ENCODE measurements around the gene SLC9A8.

DNA sequence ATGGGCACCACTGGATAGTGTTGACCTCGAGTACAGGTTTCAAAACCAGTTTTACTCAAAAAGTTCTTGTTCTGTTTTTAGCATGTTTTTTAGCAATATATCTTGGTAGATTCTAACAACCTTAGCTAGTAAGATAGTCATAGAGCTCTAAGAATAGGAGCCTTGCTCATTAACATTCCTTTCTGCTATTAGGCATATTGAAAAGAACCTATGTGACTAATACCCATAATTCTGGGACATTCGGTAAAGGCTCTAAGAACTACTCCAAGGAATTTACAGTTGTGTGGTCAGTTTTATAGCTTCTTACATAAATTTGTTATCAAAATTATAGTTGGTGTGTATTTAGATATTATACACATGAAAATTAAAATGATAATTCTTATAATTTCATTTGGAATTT, 11.6 kb downstream of the SLC9A8 start:
- TF ChIP-seq CTCF (IDR thresholded peaks at IDR 0.05 in 2 of 3, conservative IDR thresholded peaks at IDR 0.05 in 1 of 3; ENCODE audit: borderline replicate concordance in 1 of 3, insufficient read depth in 1 of 3, low read depth in 2 of 3, low read length in 2 of 3) (no peak), POLR2A (IDR thresholded peaks at IDR 0.05; ENCODE audit: borderline replicate concordance, extremely low read depth, insufficient read depth, insufficient read length) (no peak)
